Lower lobe of right lung (tissue), 2 donors: Measurements from ENCODE around the gene AIRE. TPM values are rescaled to one million over a fixed set of nuclear protein-coding genes. Genes with fewer than 3 reads are reported as not detected.

Source experiments
- ATAC-seq, 2 donors: fragments of 200-7000 bp; cut with Tn5 transposase; one replicate each; pipeline ENCODE4 v1.9.1; 2020 to 2022; ENCODE audit warnings: mild to moderate bottlenecking in 2 of 2, moderate library complexity in 2 of 2
- DNase-seq: peaks from one replicate; pipeline ENCODE4 v3.0.0-alpha.2; 2020
- H3K27ac ChIP-seq: fragments of 200-600 bp; one replicate; pipeline ENCODE4 v1.8.0; 2022
- H3K27me3 ChIP-seq: fragments of 200-600 bp; one replicate; pipeline ENCODE4 v1.8.0; 2022; ENCODE audit warnings: low read depth
- H3K36me3 ChIP-seq: fragments of 200-600 bp; one replicate; pipeline ENCODE4 v1.8.0; 2022; ENCODE audit warnings: mild to moderate bottlenecking
- H3K4me1 ChIP-seq: fragments of 200-600 bp; one replicate; pipeline ENCODE4 v1.8.0; 2022
- H3K4me3 ChIP-seq: fragments of 200-600 bp; one replicate; pipeline ENCODE4 v1.8.0; 2022; ENCODE audit warnings: mild to moderate bottlenecking
- H3K9me3 ChIP-seq: fragments of 200-600 bp; one replicate; pipeline ENCODE4 v1.8.0; 2022
- CTCF ChIP-seq: fragments of 200-600 bp; IDR thresholded peaks from one replicate; pipeline ENCODE4 v1.8.0; 2022; ENCODE audit warnings: antibody characterized with exemption, mild to moderate bottlenecking
- intact Hi-C: fragments of 100-400 bp; cut with DNase I; formaldehyde crosslinking; loops from one replicate; pipeline ENCODE4 v1.11.0; 2022
- total RNA-seq: library from RNA; stranded (reverse); fragmentation: NEBNext Ultra II Directional; extraction: Animal tissue kit (Norgen Biotek cat#: 25700); gene quantifications from one replicate; pipeline ENCODE4 v1.2.1, GENCODE V29; 2021
- donor health status: DM: no; HTN: yes; CAD: no; lungs with severe emphysema.

The AIRE gene
- total RNA-seq, 1 donor from 2014 or later, result not detected

- Histone ChIP-seq H3K4me3 (no peak overlapping the region), H3K27ac (no peak overlapping the region), H3K27me3 (no peaks in the 10 kb centered on the region), H3K4me1 (no peaks in the 10 kb centered on the region), H3K9me3 (no peaks in the 10 kb centered on the region), H3K36me3 (peaks cover 78% of the 10 kb centered on the region)
- TF ChIP-seq CTCF, result no peak
- intact Hi-C loops, result no loop called here
- ATAC-seq (no peak), DNase-seq (no peak)
These were observed 39.1 kb downstream of the AIRE start for GRCh38 chr21:44324854-44325107.

DNA sequence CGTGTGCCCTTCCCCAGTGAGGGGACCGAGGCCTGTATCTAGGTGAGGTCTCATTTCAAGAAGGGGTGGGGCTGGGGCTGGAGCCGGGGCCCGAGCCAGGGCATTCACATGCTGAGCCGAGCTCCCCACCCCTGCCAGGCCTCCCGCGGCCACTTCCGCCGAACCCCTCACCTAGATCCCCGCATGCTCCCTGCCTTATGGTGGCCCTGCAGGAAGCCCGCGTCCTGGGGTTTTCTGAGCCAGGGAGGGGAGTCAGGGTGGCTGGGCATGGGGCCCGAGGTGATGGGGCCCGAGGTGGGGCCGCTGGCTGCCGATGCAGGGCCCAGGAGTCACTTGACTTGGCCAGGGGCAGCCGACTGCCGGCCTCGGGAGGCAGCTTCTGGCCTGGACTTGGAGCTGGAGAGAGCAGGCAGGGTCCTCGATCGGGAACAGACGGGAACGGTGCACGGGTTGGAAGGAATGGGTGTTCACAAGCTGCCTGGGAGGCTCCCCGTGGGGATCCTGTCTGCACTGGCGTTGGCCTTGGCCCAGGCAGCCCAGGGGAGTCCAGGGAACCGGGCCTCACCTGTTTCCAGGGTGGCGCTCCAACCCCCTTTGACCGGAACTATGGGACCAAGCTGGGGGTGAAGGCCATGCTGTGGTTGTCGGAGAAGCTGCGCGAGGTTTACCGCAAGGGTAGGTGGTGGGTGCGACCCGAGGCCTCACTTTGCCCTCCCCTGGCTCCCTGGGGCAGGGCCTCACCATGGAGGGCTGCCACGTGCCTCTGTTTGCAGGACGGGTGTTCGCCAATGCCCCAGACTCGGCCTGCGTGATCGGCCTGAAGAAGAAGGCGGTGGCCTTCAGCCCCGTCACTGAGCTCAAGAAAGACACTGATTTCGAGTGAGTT is 40.0 kb downstream of the AIRE start:
- H3K27ac ChIP-seq, result no peak overlapping the region
- intact Hi-C loops, result no loop called here
- peaks cover 71% of the 10 kb centered on the region for H3K36me3 ChIP-seq
- DNase-seq (no peak), ATAC-seq (no peak)
- no peak for TF ChIP-seq CTCF
- H3K4me3 ChIP-seq, result no peak overlapping the region
- H3K4me1 ChIP-seq, result no peaks in the 10 kb centered on the region
- no peaks in the 10 kb centered on the region for H3K27me3 ChIP-seq
- no peaks in the 10 kb centered on the region for H3K9me3 ChIP-seq

DNA sequence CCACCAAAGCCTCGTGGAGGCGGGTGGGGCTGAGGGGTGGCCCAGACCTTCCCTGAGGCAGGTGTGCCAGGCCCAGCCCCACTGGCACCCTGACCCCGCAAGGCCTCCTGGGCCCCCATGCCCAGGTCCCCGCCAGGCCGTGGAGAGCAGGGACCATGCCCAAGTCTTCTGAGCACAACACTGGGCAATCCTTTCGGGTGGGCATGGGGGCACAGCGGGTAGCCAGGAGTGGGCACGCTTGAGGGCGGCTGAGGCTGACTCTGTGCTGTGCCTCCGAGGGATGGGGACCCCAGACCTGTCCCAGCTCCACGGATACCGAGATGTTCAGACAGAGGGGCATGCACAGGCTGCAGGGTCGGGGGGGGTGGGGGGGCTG is 40.6 kb downstream of the AIRE start:
- intact Hi-C loops, result no loop called here
- no peak for ATAC-seq
- Histone ChIP-seq H3K27ac (no peak overlapping the region), H3K36me3 (peaks cover 73% of the 10 kb centered on the region), H3K4me3 (no peak overlapping the region), H3K4me1 (no peaks in the 10 kb centered on the region), H3K27me3 (no peaks in the 10 kb centered on the region), H3K9me3 (no peaks in the 10 kb centered on the region)
- no peak for DNase-seq
- TF ChIP-seq CTCF, result no peak

GRCh38 chr21:44326716-44327602 is 41.3 kb downstream of the AIRE start:
- no peaks in the 10 kb centered on the region for H3K4me1 ChIP-seq
- no peak for DNase-seq
- no peak overlapping the region for H3K4me3 ChIP-seq
- intact Hi-C loops, result no loop called here
- peak in 1 of 2 donors; percentile 2 for ATAC-seq
- H3K27me3 ChIP-seq, result no peaks in the 10 kb centered on the region
- H3K36me3 ChIP-seq, result peaks cover 72% of the 10 kb centered on the region
- no peak for TF ChIP-seq CTCF
- no peaks in the 10 kb centered on the region for H3K9me3 ChIP-seq
- H3K27ac ChIP-seq, result no peak overlapping the region

GRCh38 chr21:44327603-44327974 is 41.9 kb downstream of the AIRE start:
- Histone ChIP-seq H3K4me3 (no peak overlapping the region), H3K9me3 (no peaks in the 10 kb centered on the region), H3K27me3 (no peaks in the 10 kb centered on the region), H3K27ac (no peak overlapping the region), H3K36me3 (peaks cover 72% of the 10 kb centered on the region), H3K4me1 (no peaks in the 10 kb centered on the region)
- intact Hi-C loops, result no loop called here
- ATAC-seq (no peak), DNase-seq (no peak)
- no peak for TF ChIP-seq CTCF
